ENCODE data around the gene PCDHGC3. TPM values are rescaled to one million over a fixed set of nuclear protein-coding genes. Genes with fewer than 3 reads are reported as not detected.
A peak's percentile ranks its signal among the peaks of the same experiment; 100 is the strongest.

PCDHGC3 gene
- total RNA-seq, 1 experiment from 2014 or later = 29.1 TPM

GRCh38 chr5:141512390-141512910 lies 36.7 kb downstream of the PCDHGC3 start (continued):
- TF ChIP-seq SOX15 (CRISPR knock-in tag; IDR thresholded peaks at IDR 0.05) (no peak), SMAD4 (CRISPR knock-in tag; IDR thresholded peaks at IDR 0.05) (no peak), JUN (CRISPR knock-in tag; IDR thresholded peaks at IDR 0.05) (no peak), HMGXB4 (CRISPR knock-in tag; IDR thresholded peaks at IDR 0.05) (peak; percentile 85; the same call in 1 of the 2 replicates), CTCF (IDR thresholded peaks at IDR 0.05) (peak; percentile 99), GRHL2 (CRISPR knock-in tag; IDR thresholded peaks at IDR 0.05; ENCODE audit: insufficient replicate concordance, severe bottlenecking) (no peak), NR2C2 (CRISPR knock-in tag; IDR thresholded peaks at IDR 0.05) (no peak), ZNF512 (CRISPR knock-in tag; IDR thresholded peaks at IDR 0.05; ENCODE audit: borderline replicate concordance) (no peak), PRDM15 (CRISPR knock-in tag; IDR thresholded peaks at IDR 0.05) (no peak), FOXJ3 (CRISPR knock-in tag; IDR thresholded peaks at IDR 0.05; ENCODE audit: borderline replicate concordance) (no peak), ARID4B (CRISPR knock-in tag; IDR thresholded peaks at IDR 0.05; ENCODE audit: borderline replicate concordance) (no peak), ZMAT4 (CRISPR knock-in tag; IDR thresholded peaks at IDR 0.05) (no peak), NR3C1 (CRISPR knock-in tag; conservative IDR thresholded peaks at IDR 0.05; ENCODE audit: low read depth) (peak; percentile 24; the same call in 1 of the 2 replicates), JAZF1 (CRISPR knock-in tag; IDR thresholded peaks at IDR 0.05) (no peak), FOXP4 (CRISPR knock-in tag; IDR thresholded peaks at IDR 0.05) (no peak), CDX4 (CRISPR knock-in tag; IDR thresholded peaks at IDR 0.05; ENCODE audit: borderline replicate concordance) (no peak), ZBTB43 (CRISPR knock-in tag; IDR thresholded peaks at IDR 0.05) (no peak)

Measured in WTC11 (cell line).